GM10248 (cell line): Measurements from ENCODE around the gene KXD1.

Experiments
- CTCF ChIA-PET: fragments of 300-600 bp; sonication (Branson Sonifier 250); formaldehyde crosslinking; extraction: SDS; loops from one replicate; lab custom pipeline; 2021; ENCODE audit warnings: antibody characterized with exemption; lab: Yijun Ruan, JAX
- POLR2A ChIA-PET: fragments of 350-650 bp; sonication (Branson Sonifier 250); formaldehyde crosslinking; extraction: SDS; loops from one replicate; lab custom pipeline; 2020; ENCODE audit warnings: antibody characterized with exemption; lab: Yijun Ruan, JAX
- DNase-seq: peaks from one replicate; pipeline ENCODE4 v3.0.0; 2012; ENCODE audit errors: extremely low spot score
- CTCF ChIP-seq: IDR thresholded peaks from 2 replicates; pipeline ENCODE4 v1.5.1; 2012; ENCODE audit warnings: mild to moderate bottlenecking, low read depth; ENCODE audit errors: extremely low read depth, missing control alignments, control extremely low read depth

Gene KXD1

GRCh38 chr19:18586306-18586705 lies 28.6 kb downstream of the KXD1 start:
- POLR2A ChIA-PET = interaction anchor here (0.6 to 1.1 kb wide), 2 partner anchors 9 to 32 kb away, joined by 3 to 4 read pairs; no protein-coding TSS in a partner anchor
- no peak for DNase-seq
- CTCF ChIA-PET = interaction anchor here (1.0 to 7.9 kb wide), 7 partner anchors 8 to 136 kb away, joined by 3 to 111 read pairs (median 4); partner anchors contain the start of genes FKBP8 and UBA52
- no peak for TF ChIP-seq CTCF

- CTCF ChIA-PET = interaction anchor here (0.7 to 7.9 kb wide), 15 partner anchors 11 to 260 kb away, joined by 3 to 111 read pairs (median 4); partner anchors contain the start of genes FKBP8, UBA52 and UPF1
These were observed 29.9 kb downstream of the KXD1 start for GRCh38 chr19:18587561-18587960.

GRCh38 chr19:18587962-18588610 lies 30.4 kb downstream of the KXD1 start:
- TF ChIP-seq CTCF = no peak
- POLR2A ChIA-PET = interaction anchor here (1.6 to 1.9 kb wide), 2 partner anchors 12 to 16 kb away, joined by 9 to 16 read pairs; partner anchors contain the start of gene UBA52

More at GRCh38 chr19:18587561-18587960, 29.9 kb downstream of the KXD1 start:
- no peak for DNase-seq
- no peak for TF ChIP-seq CTCF
- POLR2A ChIA-PET = no interaction called here

GRCh38 chr19:18588611-18589379 lies 31.1 kb downstream of the KXD1 start, which contains the start of gene REX1BD:
REX1BD (plus strand) TSS chr19:18588798; CDS start chr19:18588802, 4 bp downstream.
- CTCF ChIA-PET = interaction anchor here (0.7 to 7.9 kb wide), 46 partner anchors 11 to 356 kb away, joined by 3 to 111 read pairs (median 4); partner anchors contain the start of genes COPE, CRTC1, DDX49 and ELL
- TF ChIP-seq CTCF = peak; percentile 96
- DNase-seq = peak; percentile 86
- POLR2A ChIA-PET = interaction anchor here (1.1 to 1.9 kb wide), 3 partner anchors 11 to 17 kb away, joined by 5 to 16 read pairs (median 9); partner anchors contain the start of gene UBA52

More at GRCh38 chr19:18587962-18588610, 30.4 kb downstream of the KXD1 start:
- no peak for DNase-seq
- CTCF ChIA-PET = interaction anchor here (0.7 to 7.9 kb wide), 24 partner anchors 12 to 259 kb away, joined by 3 to 111 read pairs (median 5); partner anchors contain the start of genes ELL, FKBP8, KXD1 and UBA52

GRCh38 chr19:18589380-18590272 lies 32.0 kb downstream of the KXD1 start:
- peak; percentile 24 for TF ChIP-seq CTCF
- peak; percentile 75 for DNase-seq
- CTCF ChIA-PET = interaction anchor here (0.7 to 7.9 kb wide), 44 partner anchors 10 to 355 kb away, joined by 3 to 111 read pairs (median 4); partner anchors contain the start of genes COPE, CRTC1, DDX49 and ELL
- POLR2A ChIA-PET = interaction anchor here (0.7 to 1.9 kb wide), 4 partner anchors 12 to 526 kb away, joined by 5 to 16 read pairs (median 8); partner anchors contain the start of gene UBA52
